Measurements from ENCODE around the gene SFXN2.

- TF ChIP-seq, protein P1, sequence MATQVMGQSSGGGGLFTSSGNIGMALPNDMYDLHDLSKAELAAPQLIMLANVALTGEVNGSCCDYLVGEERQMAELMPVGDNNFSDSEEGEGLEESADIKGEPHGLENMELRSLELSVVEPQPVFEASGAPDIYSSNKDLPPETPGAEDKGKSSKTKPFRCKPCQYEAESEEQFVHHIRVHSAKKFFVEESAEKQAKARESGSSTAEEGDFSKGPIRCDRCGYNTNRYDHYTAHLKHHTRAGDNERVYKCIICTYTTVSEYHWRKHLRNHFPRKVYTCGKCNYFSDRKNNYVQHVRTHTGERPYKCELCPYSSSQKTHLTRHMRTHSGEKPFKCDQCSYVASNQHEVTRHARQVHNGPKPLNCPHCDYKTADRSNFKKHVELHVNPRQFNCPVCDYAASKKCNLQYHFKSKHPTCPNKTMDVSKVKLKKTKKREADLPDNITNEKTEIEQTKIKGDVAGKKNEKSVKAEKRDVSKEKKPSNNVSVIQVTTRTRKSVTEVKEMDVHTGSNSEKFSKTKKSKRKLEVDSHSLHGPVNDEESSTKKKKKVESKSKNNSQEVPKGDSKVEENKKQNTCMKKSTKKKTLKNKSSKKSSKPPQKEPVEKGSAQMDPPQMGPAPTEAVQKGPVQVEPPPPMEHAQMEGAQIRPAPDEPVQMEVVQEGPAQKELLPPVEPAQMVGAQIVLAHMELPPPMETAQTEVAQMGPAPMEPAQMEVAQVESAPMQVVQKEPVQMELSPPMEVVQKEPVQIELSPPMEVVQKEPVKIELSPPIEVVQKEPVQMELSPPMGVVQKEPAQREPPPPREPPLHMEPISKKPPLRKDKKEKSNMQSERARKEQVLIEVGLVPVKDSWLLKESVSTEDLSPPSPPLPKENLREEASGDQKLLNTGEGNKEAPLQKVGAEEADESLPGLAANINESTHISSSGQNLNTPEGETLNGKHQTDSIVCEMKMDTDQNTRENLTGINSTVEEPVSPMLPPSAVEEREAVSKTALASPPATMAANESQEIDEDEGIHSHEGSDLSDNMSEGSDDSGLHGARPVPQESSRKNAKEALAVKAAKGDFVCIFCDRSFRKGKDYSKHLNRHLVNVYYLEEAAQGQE (IDR thresholded peaks at IDR 0.05; ENCODE audit: unreplicated experiment): no peak
- TF ChIP-seq CTCF (conservative IDR thresholded peaks at IDR 0.05; ENCODE audit: low read depth in 2 of 2): peak; percentile 57 to 66
- no peak for TF ChIP-seq STAT1 (IDR thresholded peaks at IDR 0.05; ENCODE audit: unreplicated experiment)
- no peak for TF ChIP-seq EZH2 (IDR thresholded peaks at IDR 0.05; ENCODE audit: low read depth, unreplicated experiment)
- no peak for TF ChIP-seq POLR2AphosphoS5 (IDR thresholded peaks at IDR 0.05; ENCODE audit: low read depth)
- TF ChIP-seq CREB1 (CRISPR knock-in tag; IDR thresholded peaks at IDR 0.05; ENCODE audit: low read depth): no peak
- no peak for TF ChIP-seq EZH2phosphoT487 (IDR thresholded peaks at IDR 0.05; ENCODE audit: unreplicated experiment)
- TF ChIP-seq ZNF331 (CRISPR knock-in tag; IDR thresholded peaks at IDR 0.05; ENCODE audit: low read depth): no peak
- TF ChIP-seq NANOG (IDR thresholded peaks at IDR 0.05; ENCODE audit: borderline replicate concordance): no peak
- TF ChIP-seq JUNB (IDR thresholded peaks at IDR 0.05; ENCODE audit: unreplicated experiment): no peak
- TF ChIP-seq, protein P2, sequence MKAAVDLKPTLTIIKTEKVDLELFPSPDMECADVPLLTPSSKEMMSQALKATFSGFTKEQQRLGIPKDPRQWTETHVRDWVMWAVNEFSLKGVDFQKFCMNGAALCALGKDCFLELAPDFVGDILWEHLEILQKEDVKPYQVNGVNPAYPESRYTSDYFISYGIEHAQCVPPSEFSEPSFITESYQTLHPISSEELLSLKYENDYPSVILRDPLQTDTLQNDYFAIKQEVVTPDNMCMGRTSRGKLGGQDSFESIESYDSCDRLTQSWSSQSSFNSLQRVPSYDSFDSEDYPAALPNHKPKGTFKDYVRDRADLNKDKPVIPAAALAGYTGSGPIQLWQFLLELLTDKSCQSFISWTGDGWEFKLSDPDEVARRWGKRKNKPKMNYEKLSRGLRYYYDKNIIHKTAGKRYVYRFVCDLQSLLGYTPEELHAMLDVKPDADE (IDR thresholded peaks at IDR 0.05): no peak
These were observed 45.0 kb upstream of the SFXN2 start for GRCh38 chr10:102669206-102670064.

Data from GM23338 (cell line).